GM12801 (cell line): ENCODE results near the gene UCP2.

Experiments
- TF ChIP-seq, protein P1 (sequence below): IDR thresholded peaks from one replicate; pipeline ENCODE4 v1.5.1; 2011; ENCODE audit warnings: control low read depth; ENCODE audit not compliant: insufficient read length; ENCODE audit errors: extremely low read depth

The UCP2 gene

GRCh38 chr11:73995731-73996130 lies 13.1 kb upstream of the UCP2 start:
- TF ChIP-seq, protein P1, sequence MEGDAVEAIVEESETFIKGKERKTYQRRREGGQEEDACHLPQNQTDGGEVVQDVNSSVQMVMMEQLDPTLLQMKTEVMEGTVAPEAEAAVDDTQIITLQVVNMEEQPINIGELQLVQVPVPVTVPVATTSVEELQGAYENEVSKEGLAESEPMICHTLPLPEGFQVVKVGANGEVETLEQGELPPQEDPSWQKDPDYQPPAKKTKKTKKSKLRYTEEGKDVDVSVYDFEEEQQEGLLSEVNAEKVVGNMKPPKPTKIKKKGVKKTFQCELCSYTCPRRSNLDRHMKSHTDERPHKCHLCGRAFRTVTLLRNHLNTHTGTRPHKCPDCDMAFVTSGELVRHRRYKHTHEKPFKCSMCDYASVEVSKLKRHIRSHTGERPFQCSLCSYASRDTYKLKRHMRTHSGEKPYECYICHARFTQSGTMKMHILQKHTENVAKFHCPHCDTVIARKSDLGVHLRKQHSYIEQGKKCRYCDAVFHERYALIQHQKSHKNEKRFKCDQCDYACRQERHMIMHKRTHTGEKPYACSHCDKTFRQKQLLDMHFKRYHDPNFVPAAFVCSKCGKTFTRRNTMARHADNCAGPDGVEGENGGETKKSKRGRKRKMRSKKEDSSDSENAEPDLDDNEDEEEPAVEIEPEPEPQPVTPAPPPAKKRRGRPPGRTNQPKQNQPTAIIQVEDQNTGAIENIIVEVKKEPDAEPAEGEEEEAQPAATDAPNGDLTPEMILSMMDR: no peak

DNA sequence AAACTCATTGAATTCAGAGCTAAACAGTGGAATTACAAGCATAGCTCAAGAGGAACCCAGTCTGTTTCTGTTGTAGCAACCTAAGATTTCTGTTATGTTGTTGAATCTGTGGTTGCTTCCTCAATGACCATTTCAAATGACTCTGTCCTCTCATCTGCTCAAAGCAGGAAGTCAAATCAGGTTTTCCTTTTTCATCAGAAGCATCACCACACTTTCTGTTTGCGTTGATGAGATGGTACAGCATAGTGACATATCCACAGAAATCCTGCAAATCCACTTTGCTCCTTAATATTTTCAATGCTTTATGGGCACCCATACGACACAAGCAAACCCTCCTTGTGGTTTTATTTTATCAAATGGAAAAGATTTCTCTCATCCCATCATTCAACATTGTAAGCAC lies 12.6 kb upstream of the UCP2 start:
- TF ChIP-seq, protein P1: no peak

DNA sequence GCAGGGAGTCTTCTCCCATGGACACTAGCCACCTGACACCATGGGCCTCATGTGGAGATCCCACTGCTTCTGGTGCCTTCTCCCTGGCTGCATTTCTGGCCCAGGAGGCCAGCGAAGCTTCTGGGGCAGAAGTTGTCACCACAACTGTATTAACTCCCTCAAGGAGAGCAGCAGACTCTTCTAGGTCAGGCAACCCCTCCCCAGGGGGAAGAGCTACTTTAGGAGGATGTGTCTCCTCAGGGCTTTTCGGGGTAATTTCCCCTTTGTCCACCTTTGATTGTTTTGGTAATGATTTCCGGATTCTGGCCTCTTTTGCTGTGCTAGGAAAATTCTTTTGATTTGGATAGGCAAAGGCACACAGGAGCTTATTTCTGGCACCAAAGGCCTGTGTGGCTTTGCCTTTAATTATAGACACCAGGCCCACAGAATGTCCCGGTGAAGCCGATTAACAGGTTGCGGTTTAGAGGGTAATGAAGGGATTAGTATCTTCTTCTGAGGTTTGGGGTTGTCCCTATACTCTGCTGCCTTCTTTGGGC lies 8.9 kb upstream of the UCP2 start:
- TF ChIP-seq, protein P1: no peak

GRCh38 chr11:73990730-73991129 lies 8.1 kb upstream of the UCP2 start:
- TF ChIP-seq, protein P1: no peak

DNA sequence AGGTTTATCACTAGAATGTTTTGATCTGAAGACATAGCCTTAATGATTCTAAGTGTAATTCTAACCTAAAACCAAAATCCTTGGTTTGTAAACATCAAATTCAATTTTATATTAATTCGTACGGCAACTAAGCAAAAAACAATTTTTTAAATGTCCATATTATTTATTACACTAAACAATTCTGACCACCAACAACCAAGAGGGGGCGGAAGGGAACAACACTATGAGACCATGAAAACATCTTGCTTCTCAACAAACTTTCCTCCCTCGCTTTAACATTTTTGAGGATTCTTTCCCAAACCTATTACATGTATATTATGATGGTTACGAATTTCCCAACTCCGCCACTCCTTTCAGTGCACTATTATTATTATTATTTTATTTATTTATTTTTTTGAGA lies 6.5 kb upstream of the UCP2 start:
- TF ChIP-seq, protein P1: no peak

GRCh38 chr11:73988227-73988626 lies 5.6 kb upstream of the UCP2 start:
- TF ChIP-seq, protein P1: no peak

- TF ChIP-seq, protein P1: no peak
Observed at GRCh38 chr11:73983741-73984538, 1.3 kb upstream of the UCP2 start.
